ENCODE data around the gene ARID3B. TPM values are rescaled to one million over a fixed set of nuclear protein-coding genes. Genes with fewer than 3 reads are reported as not detected.

The ARID3B gene
- total and polyA plus RNA-seq, 2 of the 13 experiments (the other 11 are each of a cell fraction or from before 2014, with no cell fraction given): 5.3 to 12.8 TPM

DNA sequence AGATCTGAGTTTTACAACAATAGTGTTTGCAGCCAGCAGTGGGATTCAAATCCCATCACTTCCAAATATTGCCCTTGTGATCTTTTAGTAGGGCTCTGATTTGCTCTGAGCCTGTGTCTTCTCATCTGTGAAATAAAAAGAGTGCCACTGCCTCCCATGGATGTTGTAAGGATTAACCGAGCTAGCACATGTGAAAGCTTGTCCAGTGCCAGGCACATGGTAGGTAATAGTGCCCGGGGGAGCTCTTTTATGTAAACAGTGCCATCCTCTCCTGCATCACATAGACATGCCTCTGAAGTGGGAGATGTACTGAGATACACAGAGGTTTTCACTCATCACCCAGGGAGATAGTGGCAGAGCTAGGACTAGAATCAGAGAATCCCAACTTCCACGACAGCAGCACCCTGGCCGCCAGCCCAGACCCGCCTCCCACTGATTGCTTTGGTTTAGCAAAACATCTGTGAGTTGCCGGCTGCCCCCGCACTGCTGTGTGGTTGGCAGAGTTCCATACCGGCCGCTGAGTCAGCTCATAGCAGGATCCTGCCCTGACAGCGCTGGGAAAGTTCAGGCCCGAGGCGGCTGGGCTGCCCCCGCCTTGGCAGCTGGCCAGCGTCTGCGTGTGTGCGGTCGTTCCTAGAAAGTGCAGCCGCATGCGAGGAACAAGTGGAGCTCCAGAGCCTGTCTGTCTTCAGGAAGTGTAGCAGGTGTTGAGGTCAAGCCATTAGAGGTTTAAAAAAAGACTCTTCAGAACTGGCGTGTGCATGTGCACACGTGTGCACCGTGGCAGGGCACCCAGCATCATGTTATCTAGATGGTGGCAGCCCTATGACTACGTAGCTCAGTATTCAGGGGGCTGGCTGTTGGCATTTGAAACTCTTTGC is 5.0 kb downstream of the ARID3B start (continued):
- TF ChIP-seq, protein P1, sequence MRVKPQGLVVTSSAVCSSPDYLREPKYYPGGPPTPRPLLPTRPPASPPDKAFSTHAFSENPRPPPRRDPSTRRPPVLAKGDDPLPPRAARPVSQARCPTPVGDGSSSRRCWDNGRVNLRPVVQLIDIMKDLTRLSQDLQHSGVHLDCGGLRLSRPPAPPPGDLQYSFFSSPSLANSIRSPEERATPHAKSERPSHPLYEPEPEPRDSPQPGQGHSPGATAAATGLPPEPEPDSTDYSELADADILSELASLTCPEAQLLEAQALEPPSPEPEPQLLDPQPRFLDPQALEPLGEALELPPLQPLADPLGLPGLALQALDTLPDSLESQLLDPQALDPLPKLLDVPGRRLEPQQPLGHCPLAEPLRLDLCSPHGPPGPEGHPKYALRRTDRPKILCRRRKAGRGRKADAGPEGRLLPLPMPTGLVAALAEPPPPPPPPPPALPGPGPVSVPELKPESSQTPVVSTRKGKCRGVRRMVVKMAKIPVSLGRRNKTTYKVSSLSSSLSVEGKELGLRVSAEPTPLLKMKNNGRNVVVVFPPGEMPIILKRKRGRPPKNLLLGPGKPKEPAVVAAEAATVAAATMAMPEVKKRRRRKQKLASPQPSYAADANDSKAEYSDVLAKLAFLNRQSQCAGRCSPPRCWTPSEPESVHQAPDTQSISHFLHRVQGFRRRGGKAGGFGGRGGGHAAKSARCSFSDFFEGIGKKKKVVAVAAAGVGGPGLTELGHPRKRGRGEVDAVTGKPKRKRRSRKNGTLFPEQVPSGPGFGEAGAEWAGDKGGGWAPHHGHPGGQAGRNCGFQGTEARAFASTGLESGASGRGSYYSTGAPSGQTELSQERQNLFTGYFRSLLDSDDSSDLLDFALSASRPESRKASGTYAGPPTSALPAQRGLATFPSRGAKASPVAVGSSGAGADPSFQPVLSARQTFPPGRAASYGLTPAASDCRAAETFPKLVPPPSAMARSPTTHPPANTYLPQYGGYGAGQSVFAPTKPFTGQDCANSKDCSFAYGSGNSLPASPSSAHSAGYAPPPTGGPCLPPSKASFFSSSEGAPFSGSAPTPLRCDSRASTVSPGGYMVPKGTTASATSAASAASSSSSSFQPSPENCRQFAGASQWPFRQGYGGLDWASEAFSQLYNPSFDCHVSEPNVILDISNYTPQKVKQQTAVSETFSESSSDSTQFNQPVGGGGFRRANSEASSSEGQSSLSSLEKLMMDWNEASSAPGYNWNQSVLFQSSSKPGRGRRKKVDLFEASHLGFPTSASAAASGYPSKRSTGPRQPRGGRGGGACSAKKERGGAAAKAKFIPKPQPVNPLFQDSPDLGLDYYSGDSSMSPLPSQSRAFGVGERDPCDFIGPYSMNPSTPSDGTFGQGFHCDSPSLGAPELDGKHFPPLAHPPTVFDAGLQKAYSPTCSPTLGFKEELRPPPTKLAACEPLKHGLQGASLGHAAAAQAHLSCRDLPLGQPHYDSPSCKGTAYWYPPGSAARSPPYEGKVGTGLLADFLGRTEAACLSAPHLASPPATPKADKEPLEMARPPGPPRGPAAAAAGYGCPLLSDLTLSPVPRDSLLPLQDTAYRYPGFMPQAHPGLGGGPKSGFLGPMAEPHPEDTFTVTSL (CRISPR knock-in tag; IDR thresholded peaks at IDR 0.05; ENCODE audit: borderline replicate concordance): no peak; the same call in 1 of the 2 replicates
- TF ChIP-seq TAF15 (IDR thresholded peaks at IDR 0.05; ENCODE audit: low read depth, low read length, poor library complexity, severe bottlenecking) (no peak), RORA (CRISPR knock-in tag; IDR thresholded peaks at IDR 0.05) (no peak), MTF2 (CRISPR knock-in tag; IDR thresholded peaks at IDR 0.05; ENCODE audit: borderline replicate concordance) (no peak), ETV6 (CRISPR knock-in tag; conservative IDR thresholded peaks at IDR 0.05) (peak; percentile 68; the same call in 1 of the 2 replicates), ZNF496 (CRISPR knock-in tag; IDR thresholded peaks at IDR 0.05; ENCODE audit: insufficient replicate concordance) (no peak), KLF9 (CRISPR knock-in tag; IDR thresholded peaks at IDR 0.05; ENCODE audit: low read depth) (no peak), ZNF792 (CRISPR knock-in tag; IDR thresholded peaks at IDR 0.05) (peak; percentile 71; the same call in 1 of the 2 replicates), ZNF776 (CRISPR knock-in tag; IDR thresholded peaks at IDR 0.05) (0 out of 2 replicates have a peak, but pooled peaks have one; percentile 22), FOXO1 (CRISPR knock-in tag; IDR thresholded peaks at IDR 0.05) (peak; percentile 88), ZBTB1 (CRISPR knock-in tag; IDR thresholded peaks at IDR 0.05; ENCODE audit: borderline replicate concordance) (peak; percentile 84; the same call in 1 of the 2 replicates)
- TF ChIP-seq, protein P2, sequence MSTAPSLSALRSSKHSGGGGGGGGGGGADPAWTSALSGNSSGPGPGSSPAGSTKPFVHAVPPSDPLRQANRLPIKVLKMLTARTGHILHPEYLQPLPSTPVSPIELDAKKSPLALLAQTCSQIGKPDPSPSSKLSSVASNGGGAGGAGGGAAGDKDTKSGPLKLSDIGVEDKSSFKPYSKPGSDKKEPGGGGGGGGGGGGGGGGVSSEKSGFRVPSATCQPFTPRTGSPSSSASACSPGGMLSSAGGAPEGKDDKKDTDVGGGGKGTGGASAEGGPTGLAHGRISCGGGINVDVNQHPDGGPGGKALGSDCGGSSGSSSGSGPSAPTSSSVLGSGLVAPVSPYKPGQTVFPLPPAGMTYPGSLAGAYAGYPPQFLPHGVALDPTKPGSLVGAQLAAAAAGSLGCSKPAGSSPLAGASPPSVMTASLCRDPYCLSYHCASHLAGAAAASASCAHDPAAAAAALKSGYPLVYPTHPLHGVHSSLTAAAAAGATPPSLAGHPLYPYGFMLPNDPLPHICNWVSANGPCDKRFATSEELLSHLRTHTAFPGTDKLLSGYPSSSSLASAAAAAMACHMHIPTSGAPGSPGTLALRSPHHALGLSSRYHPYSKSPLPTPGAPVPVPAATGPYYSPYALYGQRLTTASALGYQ (CRISPR knock-in tag; IDR thresholded peaks at IDR 0.05): peak; percentile 93
- TF ChIP-seq, protein P3, sequence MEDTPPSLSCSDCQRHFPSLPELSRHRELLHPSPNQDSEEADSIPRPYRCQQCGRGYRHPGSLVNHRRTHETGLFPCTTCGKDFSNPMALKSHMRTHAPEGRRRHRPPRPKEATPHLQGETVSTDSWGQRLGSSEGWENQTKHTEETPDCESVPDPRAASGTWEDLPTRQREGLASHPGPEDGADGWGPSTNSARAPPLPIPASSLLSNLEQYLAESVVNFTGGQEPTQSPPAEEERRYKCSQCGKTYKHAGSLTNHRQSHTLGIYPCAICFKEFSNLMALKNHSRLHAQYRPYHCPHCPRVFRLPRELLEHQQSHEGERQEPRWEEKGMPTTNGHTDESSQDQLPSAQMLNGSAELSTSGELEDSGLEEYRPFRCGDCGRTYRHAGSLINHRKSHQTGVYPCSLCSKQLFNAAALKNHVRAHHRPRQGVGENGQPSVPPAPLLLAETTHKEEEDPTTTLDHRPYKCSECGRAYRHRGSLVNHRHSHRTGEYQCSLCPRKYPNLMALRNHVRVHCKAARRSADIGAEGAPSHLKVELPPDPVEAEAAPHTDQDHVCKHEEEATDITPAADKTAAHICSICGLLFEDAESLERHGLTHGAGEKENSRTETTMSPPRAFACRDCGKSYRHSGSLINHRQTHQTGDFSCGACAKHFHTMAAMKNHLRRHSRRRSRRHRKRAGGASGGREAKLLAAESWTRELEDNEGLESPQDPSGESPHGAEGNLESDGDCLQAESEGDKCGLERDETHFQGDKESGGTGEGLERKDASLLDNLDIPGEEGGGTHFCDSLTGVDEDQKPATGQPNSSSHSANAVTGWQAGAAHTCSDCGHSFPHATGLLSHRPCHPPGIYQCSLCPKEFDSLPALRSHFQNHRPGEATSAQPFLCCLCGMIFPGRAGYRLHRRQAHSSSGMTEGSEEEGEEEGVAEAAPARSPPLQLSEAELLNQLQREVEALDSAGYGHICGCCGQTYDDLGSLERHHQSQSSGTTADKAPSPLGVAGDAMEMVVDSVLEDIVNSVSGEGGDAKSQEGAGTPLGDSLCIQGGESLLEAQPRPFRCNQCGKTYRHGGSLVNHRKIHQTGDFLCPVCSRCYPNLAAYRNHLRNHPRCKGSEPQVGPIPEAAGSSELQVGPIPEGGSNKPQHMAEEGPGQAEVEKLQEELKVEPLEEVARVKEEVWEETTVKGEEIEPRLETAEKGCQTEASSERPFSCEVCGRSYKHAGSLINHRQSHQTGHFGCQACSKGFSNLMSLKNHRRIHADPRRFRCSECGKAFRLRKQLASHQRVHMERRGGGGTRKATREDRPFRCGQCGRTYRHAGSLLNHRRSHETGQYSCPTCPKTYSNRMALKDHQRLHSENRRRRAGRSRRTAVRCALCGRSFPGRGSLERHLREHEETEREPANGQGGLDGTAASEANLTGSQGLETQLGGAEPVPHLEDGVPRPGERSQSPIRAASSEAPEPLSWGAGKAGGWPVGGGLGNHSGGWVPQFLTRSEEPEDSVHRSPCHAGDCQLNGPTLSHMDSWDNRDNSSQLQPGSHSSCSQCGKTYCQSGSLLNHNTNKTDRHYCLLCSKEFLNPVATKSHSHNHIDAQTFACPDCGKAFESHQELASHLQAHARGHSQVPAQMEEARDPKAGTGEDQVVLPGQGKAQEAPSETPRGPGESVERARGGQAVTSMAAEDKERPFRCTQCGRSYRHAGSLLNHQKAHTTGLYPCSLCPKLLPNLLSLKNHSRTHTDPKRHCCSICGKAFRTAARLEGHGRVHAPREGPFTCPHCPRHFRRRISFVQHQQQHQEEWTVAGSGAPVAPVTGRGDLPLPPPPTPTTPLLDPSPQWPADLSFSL (CRISPR knock-in tag; IDR thresholded peaks at IDR 0.05): no peak
- TF ChIP-seq, protein P4, sequence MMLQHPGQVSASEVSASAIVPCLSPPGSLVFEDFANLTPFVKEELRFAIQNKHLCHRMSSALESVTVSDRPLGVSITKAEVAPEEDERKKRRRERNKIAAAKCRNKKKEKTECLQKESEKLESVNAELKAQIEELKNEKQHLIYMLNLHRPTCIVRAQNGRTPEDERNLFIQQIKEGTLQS (CRISPR knock-in tag; IDR thresholded peaks at IDR 0.05): peak; percentile 77; the same call in 1 of the 2 replicates

Measured in HepG2 (cell line).